ENCODE data around the gene CILP.
"Not testable (repeated sequence)": the region's sequence is repeated elsewhere in the genome, so short reads cannot be mapped to it uniquely, and the experiment has no call there.

The CILP gene

DNA sequence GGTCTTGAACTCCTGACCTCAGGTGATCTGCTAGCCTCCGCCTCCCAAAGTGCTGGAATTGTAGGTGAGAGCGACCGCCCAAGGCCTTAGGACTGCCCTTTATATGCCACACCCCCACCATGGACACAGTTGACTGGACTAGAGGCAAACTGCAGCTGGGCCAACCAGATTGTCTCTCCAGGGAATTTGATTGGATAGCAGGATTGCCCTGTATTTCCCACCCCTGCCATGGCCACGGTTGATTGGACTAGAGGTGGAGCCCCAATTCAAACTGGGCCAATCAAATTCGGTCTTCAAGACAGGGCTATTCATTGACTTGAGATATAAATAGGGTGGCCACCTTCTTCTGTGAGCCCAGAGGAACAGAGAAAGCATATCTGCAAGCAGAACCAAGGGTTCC, 19.3 kb downstream of the CILP start:
- TF ChIP-seq, protein P1, sequence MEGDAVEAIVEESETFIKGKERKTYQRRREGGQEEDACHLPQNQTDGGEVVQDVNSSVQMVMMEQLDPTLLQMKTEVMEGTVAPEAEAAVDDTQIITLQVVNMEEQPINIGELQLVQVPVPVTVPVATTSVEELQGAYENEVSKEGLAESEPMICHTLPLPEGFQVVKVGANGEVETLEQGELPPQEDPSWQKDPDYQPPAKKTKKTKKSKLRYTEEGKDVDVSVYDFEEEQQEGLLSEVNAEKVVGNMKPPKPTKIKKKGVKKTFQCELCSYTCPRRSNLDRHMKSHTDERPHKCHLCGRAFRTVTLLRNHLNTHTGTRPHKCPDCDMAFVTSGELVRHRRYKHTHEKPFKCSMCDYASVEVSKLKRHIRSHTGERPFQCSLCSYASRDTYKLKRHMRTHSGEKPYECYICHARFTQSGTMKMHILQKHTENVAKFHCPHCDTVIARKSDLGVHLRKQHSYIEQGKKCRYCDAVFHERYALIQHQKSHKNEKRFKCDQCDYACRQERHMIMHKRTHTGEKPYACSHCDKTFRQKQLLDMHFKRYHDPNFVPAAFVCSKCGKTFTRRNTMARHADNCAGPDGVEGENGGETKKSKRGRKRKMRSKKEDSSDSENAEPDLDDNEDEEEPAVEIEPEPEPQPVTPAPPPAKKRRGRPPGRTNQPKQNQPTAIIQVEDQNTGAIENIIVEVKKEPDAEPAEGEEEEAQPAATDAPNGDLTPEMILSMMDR (IDR thresholded peaks at IDR 0.05; ENCODE audit: low read depth, low read length, missing control alignments): no peak
- H3K4me3 ChIP-seq (ENCODE audit: low read depth, low read length): no peak overlapping the region
- no peak for DNase-seq (ENCODE audit: low read depth)
- in situ Hi-C loops (cut with HindIII; ENCODE audit: low sequenced_read_pairs): no loop called here

DNA sequence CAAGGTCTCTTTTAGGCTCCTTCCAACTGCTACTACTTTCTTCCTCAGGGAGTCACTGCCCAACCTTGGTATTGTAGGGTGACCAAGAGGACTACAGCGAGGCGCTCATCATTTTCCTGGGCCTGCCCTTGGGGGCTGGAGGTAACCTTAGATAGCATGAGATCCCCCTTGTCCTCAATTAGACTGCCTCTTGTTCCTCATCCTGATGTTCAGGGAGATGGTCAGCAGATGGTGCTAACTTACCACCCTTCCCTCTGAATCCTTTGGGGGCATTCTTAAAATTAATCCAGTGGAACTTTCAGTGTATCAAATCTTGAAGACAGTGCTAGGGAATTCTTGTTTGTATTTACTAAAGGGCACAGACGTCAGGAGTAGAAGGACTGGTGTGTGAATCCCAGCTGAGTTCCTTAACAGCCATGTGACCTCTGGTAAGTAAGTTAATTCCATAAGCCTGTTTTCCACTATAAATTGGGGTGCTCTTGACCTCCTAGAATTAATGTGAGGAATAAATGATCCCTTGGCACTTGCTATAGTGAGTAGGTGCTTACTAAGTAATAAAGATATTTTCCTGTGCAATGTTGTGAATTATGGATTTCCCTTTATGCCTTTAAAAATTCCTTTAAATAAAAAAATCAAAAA, 22.1 kb downstream of the CILP start:
- no peak overlapping the region for H3K4me3 ChIP-seq (ENCODE audit: low read depth, low read length)
- peak; percentile 61 for DNase-seq (ENCODE audit: low read depth)
- TF ChIP-seq, protein P1 (IDR thresholded peaks at IDR 0.05; ENCODE audit: low read depth, low read length, missing control alignments): peak; percentile 81
- in situ Hi-C loops (cut with HindIII; ENCODE audit: low sequenced_read_pairs): no loop called here

DNA sequence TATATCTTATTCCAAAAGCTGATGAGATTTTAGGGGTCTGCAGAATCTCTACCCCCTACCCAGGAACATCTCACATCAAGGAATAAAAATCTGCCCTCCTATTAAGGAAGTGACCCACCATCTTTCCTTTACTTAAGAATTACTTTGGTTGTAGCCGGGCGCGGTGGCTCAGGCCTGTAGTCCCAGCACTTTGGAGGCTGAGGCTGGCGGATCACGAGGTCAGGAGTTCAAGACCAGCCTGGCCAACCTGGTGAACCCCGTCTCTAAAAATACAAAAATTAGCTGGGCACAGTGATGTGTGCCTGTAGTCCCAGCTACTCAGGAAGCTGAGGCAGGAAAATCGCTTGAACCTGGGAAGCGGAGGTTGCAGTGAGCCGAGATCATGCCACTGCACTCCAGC, 22.8 kb downstream of the CILP start:
- H3K4me3 ChIP-seq (ENCODE audit: low read depth, low read length); DNase-seq (ENCODE audit: low read depth); in situ Hi-C loops (cut with HindIII; ENCODE audit: low sequenced_read_pairs): not testable (repeated sequence)

DNA sequence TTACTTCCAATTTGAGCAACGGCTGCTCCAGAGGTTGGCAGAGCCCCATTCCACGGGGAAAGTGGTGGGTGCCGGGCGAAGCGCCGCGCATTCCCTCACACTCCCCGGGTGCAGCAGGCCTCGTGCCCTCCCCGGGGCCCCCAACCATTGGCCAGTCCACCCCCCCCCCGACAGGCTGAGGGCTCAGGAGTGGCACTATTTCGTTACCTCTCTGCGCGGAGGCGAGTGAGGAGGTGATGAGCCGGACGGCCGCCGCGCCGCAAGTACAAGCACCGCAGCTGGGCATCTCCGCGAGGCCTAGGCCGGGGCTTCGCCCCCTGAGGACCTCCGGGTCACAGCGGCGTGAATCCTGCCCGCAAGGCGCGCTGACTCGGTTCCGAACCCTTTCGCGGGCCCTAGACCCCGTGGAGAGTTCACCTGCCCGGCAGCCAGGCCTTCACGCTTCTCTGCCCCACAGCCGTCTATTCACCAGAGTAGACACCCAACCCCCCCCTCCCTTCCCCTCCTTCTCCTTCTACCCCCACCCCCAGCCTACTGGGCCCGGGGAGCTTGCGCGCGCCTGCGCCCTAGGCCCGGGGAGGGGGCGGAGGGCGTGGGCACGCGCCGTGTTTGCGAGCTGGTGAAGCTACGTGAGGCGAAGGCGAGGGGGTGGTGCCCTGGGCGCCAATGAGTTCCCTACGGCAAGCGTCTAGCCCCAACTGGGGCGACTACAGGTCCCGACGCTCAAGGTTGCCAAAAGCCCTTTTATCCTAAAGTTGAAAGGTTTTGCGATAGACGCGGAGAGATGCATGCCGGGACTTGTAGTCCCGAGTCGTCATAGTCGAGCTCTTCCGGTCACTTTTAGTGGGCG, 26.2 kb downstream of the CILP start, which contains the start of gene CLPX:
TSS of gene CLPX (minus strand) at position 475 of the 850 bp plus-strand sequence. CDS start at position 286, 189 bp downstream.
- in situ Hi-C loops (cut with HindIII; ENCODE audit: low sequenced_read_pairs): no loop called here
- H3K4me3 ChIP-seq (ENCODE audit: low read depth, low read length): peak within 1 kb of the TSS; percentile 76
- TF ChIP-seq, protein P1 (IDR thresholded peaks at IDR 0.05; ENCODE audit: low read depth, low read length, missing control alignments): no peak
- DNase-seq (ENCODE audit: low read depth): peak; percentile 69

DNA sequence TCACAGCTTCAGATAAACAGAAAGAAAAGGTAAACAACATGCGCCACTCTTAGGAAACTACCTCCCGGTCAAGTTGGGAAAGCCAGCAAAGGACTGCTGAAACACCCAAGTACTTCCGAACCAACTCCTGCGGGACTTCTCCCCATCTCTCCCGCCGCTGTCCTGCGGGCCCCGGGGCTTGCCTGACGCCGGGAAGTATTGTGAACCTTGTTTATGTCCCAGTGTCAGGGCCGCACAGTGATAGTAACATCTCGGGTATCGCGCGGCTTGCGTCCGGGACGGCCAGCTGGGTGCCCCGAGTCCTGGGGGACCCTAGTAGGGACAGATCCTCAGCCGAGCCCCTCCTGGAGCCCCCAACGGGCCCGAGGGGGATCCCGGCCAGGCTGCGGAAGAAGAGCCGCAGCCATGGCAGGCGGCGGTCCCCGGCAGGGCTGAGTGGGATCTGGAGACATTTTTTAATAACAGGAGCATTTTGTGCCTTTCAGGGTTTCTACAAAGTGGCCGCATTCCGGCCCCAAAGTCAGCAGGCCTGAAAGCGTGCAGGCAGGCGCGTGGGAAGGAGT, 26.9 kb downstream of the CILP start:
- in situ Hi-C loops (cut with HindIII; ENCODE audit: low sequenced_read_pairs): no loop called here
- DNase-seq (ENCODE audit: low read depth): no peak
- peak overlapping the region; percentile 76 for H3K4me3 ChIP-seq (ENCODE audit: low read depth, low read length)
- TF ChIP-seq, protein P1 (IDR thresholded peaks at IDR 0.05; ENCODE audit: low read depth, low read length, missing control alignments): no peak

DNA sequence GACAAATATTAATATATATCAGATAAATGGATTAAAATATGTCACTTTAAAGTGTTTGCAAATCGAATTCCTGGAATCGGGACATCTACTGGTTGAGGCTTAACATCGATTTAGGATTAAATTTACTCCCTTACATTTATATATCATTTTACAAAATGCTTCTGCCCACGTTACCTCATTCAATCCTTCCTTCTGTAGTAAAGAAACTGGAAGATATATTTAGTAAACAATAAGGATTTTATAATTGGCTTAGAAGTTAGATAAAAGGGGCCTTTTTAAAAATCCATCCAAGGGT, 27.5 kb downstream of the CILP start:
- in situ Hi-C loops (cut with HindIII; ENCODE audit: low sequenced_read_pairs): no loop called here
- H3K4me3 ChIP-seq (ENCODE audit: low read depth, low read length): peak overlapping the region; percentile 76
- no peak for DNase-seq (ENCODE audit: low read depth)
- TF ChIP-seq, protein P1 (IDR thresholded peaks at IDR 0.05; ENCODE audit: low read depth, low read length, missing control alignments): no peak

DNA sequence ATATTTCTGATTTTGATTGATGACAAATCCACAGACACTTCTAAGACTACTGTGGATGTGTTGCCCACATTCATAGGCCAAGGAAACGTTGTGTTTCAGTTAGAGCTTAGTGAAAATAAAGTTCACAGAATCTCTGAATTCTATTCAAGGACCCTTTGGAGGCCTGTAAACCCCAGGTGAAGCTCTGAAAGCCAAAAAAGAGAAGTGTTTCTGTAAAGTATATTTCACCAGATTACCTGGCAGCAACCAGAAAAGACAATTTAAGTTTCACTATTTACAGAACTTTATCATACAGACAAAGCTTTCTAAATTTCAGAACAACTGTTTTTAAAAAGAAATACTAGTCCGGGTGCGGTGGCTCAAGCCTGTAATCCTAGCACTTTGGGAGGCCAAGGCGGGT, 28.7 kb downstream of the CILP start:
- TF ChIP-seq, protein P1 (IDR thresholded peaks at IDR 0.05; ENCODE audit: low read depth, low read length, missing control alignments): no peak
- in situ Hi-C loops (cut with HindIII; ENCODE audit: low sequenced_read_pairs): no loop called here
- no peak overlapping the region for H3K4me3 ChIP-seq (ENCODE audit: low read depth, low read length)
- no peak for DNase-seq (ENCODE audit: low read depth)

DNA sequence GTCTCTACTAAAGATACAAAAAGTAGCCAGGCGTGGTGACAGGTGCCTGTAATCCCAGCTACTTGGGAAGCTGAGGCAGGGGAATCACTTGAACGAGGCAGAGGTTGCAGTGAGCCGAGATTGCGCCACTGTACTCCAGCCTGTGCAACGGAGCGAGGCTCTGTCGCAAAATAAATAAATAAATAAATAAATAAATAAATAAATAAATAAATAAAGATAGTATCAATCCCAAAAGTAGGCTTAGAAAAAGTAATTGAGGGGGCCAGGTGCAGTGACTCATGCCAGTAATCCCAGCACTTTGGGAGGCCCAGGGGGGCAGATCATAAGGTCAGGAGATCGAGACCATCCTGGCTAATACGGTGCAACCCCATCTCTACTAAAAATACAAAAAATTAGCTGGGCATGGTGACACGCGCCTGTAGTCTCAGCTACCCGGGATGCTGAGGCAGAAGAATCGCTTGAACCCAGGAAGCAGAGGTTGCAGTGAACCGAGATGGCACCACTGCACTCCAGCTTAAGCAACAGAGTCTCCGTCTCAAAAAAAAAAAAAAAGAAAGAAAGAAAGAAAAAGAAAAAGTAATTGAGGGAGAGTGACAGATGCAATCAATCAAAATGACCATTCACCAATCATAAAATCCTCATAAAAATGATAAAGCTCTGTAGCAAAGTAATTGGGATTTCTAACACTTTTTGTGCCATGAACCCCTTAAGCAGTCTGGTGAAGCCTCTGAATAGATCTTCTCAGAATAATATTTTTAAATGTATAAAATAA, 29.5 kb downstream of the CILP start:
- in situ Hi-C loops (cut with HindIII; ENCODE audit: low sequenced_read_pairs); DNase-seq (ENCODE audit: low read depth): not testable (repeated sequence)

More for the DNA sequence above, 29.5 kb downstream of the CILP start:
- not testable (repeated sequence) for H3K4me3 ChIP-seq (ENCODE audit: low read depth, low read length)
